Motor neuron (in vitro differentiated cells): ENCODE data around the gene EPS8L3. TPM values are rescaled to one million over a fixed set of nuclear protein-coding genes. Genes with fewer than 3 reads are reported as not detected.
"Not testable (repeated sequence)": the region's sequence is repeated elsewhere in the genome, so short reads cannot be mapped to it uniquely, and the experiment has no call there.

Source experiments
- ATAC-seq, 8 experiments: fragments of 200-7000 bp; cut with Tn5 transposase; replicated peaks in 6 of 8; 2 replicates each; pipeline ENCODE4 v1.8.0; 2021; ENCODE audit warnings: mild to moderate bottlenecking in 8 of 8, moderate library complexity in 8 of 8
- H3K27ac ChIP-seq, 2 donors: fragments of 250-450 bp; sonication (Bioruptor Pico); 2 replicates each; pipeline ENCODE4 v1.9.0; 2021; ENCODE audit warnings: antibody characterized with exemption in 2 of 2, mild to moderate bottlenecking in 2 of 2, moderate library complexity in 1 of 2
- H3K4me1 ChIP-seq, 2 donors: fragments of 250-450 bp; sonication (Bioruptor Pico); replicated peaks in 1 of 2; 2 replicates each; pipeline ENCODE4 v1.6.1; 2021; ENCODE audit warnings: antibody characterized with exemption in 2 of 2, mild to moderate bottlenecking in 2 of 2, moderate library complexity in 1 of 2
- H3K4me3 ChIP-seq, 5 donors: fragments of 250-450 bp; sonication (Bioruptor Pico); 2 replicates each; pipeline ENCODE4 v1.9.0; 2021; ENCODE audit warnings: antibody characterized with exemption in 5 of 5, mild to moderate bottlenecking in 5 of 5, moderate library complexity in 4 of 5
- WGBS, 10 experiments: fragments of 450-650 bp; shearing (Covaris generic); methylation state at CpG; one replicate each; pipeline ENCODE4 v1.0.0; 2022; 5-methylcytosine and 5-hydroxymethylcytosine counted together
- in situ Hi-C, 9 experiments: fragments of 400-800 bp; cut with MboI; loops; one replicate each; pipeline ENCODE4 v1.15.0; 2021; ENCODE audit warnings: low sequenced_read_pairs in 9 of 9, low pct_unique_long_range_greater_than_20kb in 2 of 9; ENCODE audit not compliant: unreplicated experiment in 9 of 9
- total RNA-seq, 8 experiments: library from RNA; unstranded; fragments of 300-600 nt; gene quantifications; 2 replicates each; pipeline versions ENCODE4 v1.2.3 to v1.2.4, GENCODE V29; 2022

The EPS8L3 gene
- total RNA-seq, 8 experiments from 2014 or later: 1.0 to 3.1 TPM; not detected in 6

DNA sequence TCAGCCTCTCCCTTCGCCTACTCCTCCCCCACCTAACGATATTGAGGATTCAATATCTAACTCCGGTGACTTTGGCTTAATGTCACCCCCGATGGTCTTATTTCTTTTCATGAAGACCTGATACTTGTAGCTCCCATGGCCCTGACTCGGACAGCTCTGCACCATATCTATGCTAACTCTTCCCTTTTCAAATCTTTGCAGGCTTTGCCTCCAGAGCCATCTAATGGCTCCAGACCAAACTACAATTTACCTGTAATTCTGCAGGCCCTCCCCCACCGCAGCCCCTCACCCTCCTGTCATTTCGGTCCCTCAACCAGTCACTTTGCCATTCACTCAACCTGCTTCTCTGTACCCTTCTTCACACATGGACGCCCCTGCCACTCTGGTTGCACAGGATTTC is 59.5 kb downstream of the EPS8L3 start:
- no peak overlapping the region for H3K27ac ChIP-seq
- no peak for ATAC-seq
- H3K4me1 ChIP-seq: no peaks in the 10 kb centered on the region
- H3K4me3 ChIP-seq: no peak overlapping the region
- 17 to 93% (median 73%) methylated on average over 1 to 8 of the region's 8 CpGs; no CpG with 5 or more reads in 1 of the 10 experiments for WGBS, 10 experiments
- in situ Hi-C loops: no loop called here

DNA sequence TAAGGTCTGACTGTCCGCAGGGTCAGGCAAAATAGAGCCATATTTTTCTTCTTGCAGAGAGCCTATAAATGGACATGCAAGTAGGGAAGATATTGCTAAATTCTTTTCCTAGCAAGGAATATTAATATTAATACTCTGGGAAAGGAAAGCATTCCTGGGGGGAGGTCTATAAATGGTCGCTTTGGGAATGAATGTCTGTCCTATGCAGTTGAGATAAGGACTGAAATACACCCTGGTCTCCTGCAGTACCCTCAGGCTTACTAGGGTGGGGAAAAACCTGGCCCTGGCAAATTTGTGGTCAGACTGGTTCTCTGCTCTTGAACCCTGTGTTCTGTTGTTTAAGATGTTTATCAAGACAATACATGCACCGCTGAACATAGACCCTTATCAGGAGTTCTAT is 60.8 kb downstream of the EPS8L3 start:
- H3K4me1 ChIP-seq, ATAC-seq, H3K27ac ChIP-seq, H3K4me3 ChIP-seq, in situ Hi-C loops: not testable (repeated sequence)
- WGBS, 10 experiments: 83 to 100% (median 100%) methylated on average over 1 to 3 of the region's 3 CpGs; no CpG with 5 or more reads in 3 of the 10 experiments

Other genes with a start within 250 kb of the EPS8L3 start
- 1 to 10 TPM in 6 of 8 experiments, under 1 TPM in 2; 0.56 to 5.8 (median 2.6) TPM for gene GPR61, start 224.1 kb downstream of the EPS8L3 start, total RNA-seq
- gene GNAI3, start 215.3 kb downstream of the EPS8L3 start, total RNA-seq: 10 to 100 TPM in 7 of 8 experiments, 1 to 10 TPM in 1; 8.8 to 15.5 (median 13.9) TPM
- not detected for gene GNAT2, start 144.3 kb downstream of the EPS8L3 start, total RNA-seq
- 100 to 1,000 TPM in 1 of 8 experiments, 10 to 100 TPM in 7; 46.3 to 100 (median 61.3) TPM for gene AMPD2, start 144.1 kb downstream of the EPS8L3 start, total RNA-seq
- 10 to 100 TPM in 3 of 8 experiments, 1 to 10 TPM in 5; 6.5 to 46.1 (median 9.1) TPM for gene GSTM4, start 107.8 kb downstream of the EPS8L3 start, total RNA-seq
- 100 to 1,000 TPM in 2 of 8 experiments, 10 to 100 TPM in 6; 18.6 to 116 (median 28.1) TPM for gene GSTM2, start 95.9 kb downstream of the EPS8L3 start, total RNA-seq
- gene GSTM1, start 76.1 kb downstream of the EPS8L3 start, total RNA-seq: 1 to 10 TPM in 3 of 8 experiments, not detected in 5; 2.6 to 5.2 (median 3.7) TPM
- 1 to 10 TPM in 3 of 8 experiments, under 1 TPM in 4, not detected in 1; 0.05 to 2.9 (median 0.82) TPM for gene GSTM5, start 51.7 kb downstream of the EPS8L3 start, total RNA-seq
- 100 to 1,000 TPM in 3 of 8 experiments, 10 to 100 TPM in 5; 61.8 to 639 (median 82.1) TPM for gene GSTM3, start 22.9 kb downstream of the EPS8L3 start, total RNA-seq
- 10 to 100 TPM in 4 of 8 experiments, 1 to 10 TPM in 4; 1.2 to 27.1 (median 9.1) TPM for gene CSF1, start 146.9 kb upstream of the EPS8L3 start, total RNA-seq
- gene AHCYL1, start 220.8 kb upstream of the EPS8L3 start, total RNA-seq: 10 to 100 TPM; 33.7 to 96.8 (median 56.7) TPM